ENCODE results near the gene PRKCZ. TPM values are rescaled to one million over a fixed set of nuclear protein-coding genes. Genes with fewer than 3 reads are reported as not detected.

The PRKCZ gene
- total RNA-seq, 2 experiments from 2014 or later: 8.0 to 10.0 TPM

- Histone ChIP-seq H3K4me2 (ENCODE audit: low read length) (no peak overlapping the region), H4K20me1 (ENCODE audit: insufficient read depth, low read length) (no peaks in the 10 kb centered on the region), H3K79me2 (ENCODE audit: insufficient read depth, low read depth, low read length) (no peaks in the 10 kb centered on the region), H3K27ac (ENCODE audit: low read depth, low read length, poor library complexity, severe bottlenecking) (no peak overlapping the region), H3K4me1 (ENCODE audit: insufficient read depth, low read length, poor library complexity, severe bottlenecking) (no peaks in the 10 kb centered on the region), H3K9me3 (ENCODE audit: low read length) (peaks cover 4% of the 10 kb centered on the region; the same call in 1 of the 2 replicates), H3K9me2 (ENCODE audit: insufficient read depth, low read length) (no peaks in the 10 kb centered on the region), H3K36me3 (ENCODE audit: insufficient read depth, low read length) (no peaks in the 10 kb centered on the region), H3K4me3 (ENCODE audit: low read depth, low read length, poor library complexity, severe bottlenecking) (no peak overlapping the region), H2AFZ (ENCODE audit: low read length) (no peak overlapping the region)
- ChIA-PET POLR2A (no interaction called here), CTCF (ENCODE audit: unreplicated experiment) (no interaction called here)
- intact Hi-C loops (cut with micrococcal nuclease; ENCODE audit: unreplicated experiment): no loop called here
- BruUV-seq (replicated peaks): no TSS peak
- DNase-seq (ENCODE audit: low spot score): no peak
- TF ChIP-seq EZH2phosphoT487 (IDR thresholded peaks at IDR 0.05; ENCODE audit: borderline replicate concordance, low read depth, low read length) (no peak), CTCF (conservative IDR thresholded peaks at IDR 0.05; ENCODE audit: low read length) (no peak)
Measured at GRCh38 chr1:2072891-2073290, 22.7 kb downstream of the PRKCZ start.

GRCh38 chr1:2073382-2074230 is 23.4 kb downstream of the PRKCZ start:
- H3K79me2 ChIP-seq (ENCODE audit: insufficient read depth, low read depth, low read length): no peaks in the 10 kb centered on the region
- H3K27ac ChIP-seq (ENCODE audit: low read depth, low read length, poor library complexity, severe bottlenecking): no peak overlapping the region
- no peaks in the 10 kb centered on the region for H3K9me2 ChIP-seq (ENCODE audit: insufficient read depth, low read length)
- CTCF ChIA-PET (ENCODE audit: unreplicated experiment): no interaction called here
- peaks cover 11% of the 10 kb centered on the region; the same call in 1 of the 2 replicates for H3K9me3 ChIP-seq (ENCODE audit: low read length)
- TF ChIP-seq CTCF (conservative IDR thresholded peaks at IDR 0.05; ENCODE audit: low read length) (no peak), EZH2phosphoT487 (IDR thresholded peaks at IDR 0.05; ENCODE audit: borderline replicate concordance, low read depth, low read length) (no peak)
- intact Hi-C loops (cut with micrococcal nuclease; ENCODE audit: unreplicated experiment): no loop called here
- no peaks in the 10 kb centered on the region for H4K20me1 ChIP-seq (ENCODE audit: insufficient read depth, low read length)
- H3K4me3 ChIP-seq (ENCODE audit: low read depth, low read length, poor library complexity, severe bottlenecking): no peak overlapping the region
- POLR2A ChIA-PET: no interaction called here
- no peak overlapping the region for H2AFZ ChIP-seq (ENCODE audit: low read length)
- no TSS peak for BruUV-seq (replicated peaks)
- H3K4me1 ChIP-seq (ENCODE audit: insufficient read depth, low read length, poor library complexity, severe bottlenecking): no peaks in the 10 kb centered on the region
- DNase-seq (ENCODE audit: low spot score): no peak
- H3K4me2 ChIP-seq (ENCODE audit: low read length): no peak overlapping the region
- no peaks in the 10 kb centered on the region for H3K36me3 ChIP-seq (ENCODE audit: insufficient read depth, low read length)

- H2AFZ ChIP-seq (ENCODE audit: low read length): no peak overlapping the region
- H3K4me2 ChIP-seq (ENCODE audit: low read length): no peak overlapping the region
- no peaks in the 10 kb centered on the region for H3K36me3 ChIP-seq (ENCODE audit: insufficient read depth, low read length)
- H3K4me3 ChIP-seq (ENCODE audit: low read depth, low read length, poor library complexity, severe bottlenecking): no peak overlapping the region
- ChIA-PET CTCF (ENCODE audit: unreplicated experiment) (no interaction called here), POLR2A (no interaction called here)
- no peaks in the 10 kb centered on the region for H3K79me2 ChIP-seq (ENCODE audit: insufficient read depth, low read depth, low read length)
- no peak for DNase-seq (ENCODE audit: low spot score)
- H3K9me3 ChIP-seq (ENCODE audit: low read length): peaks cover 11% of the 10 kb centered on the region; the same call in 1 of the 2 replicates
- no peaks in the 10 kb centered on the region for H3K4me1 ChIP-seq (ENCODE audit: insufficient read depth, low read length, poor library complexity, severe bottlenecking)
- no peaks in the 10 kb centered on the region for H3K9me2 ChIP-seq (ENCODE audit: insufficient read depth, low read length)
- intact Hi-C loops (cut with micrococcal nuclease; ENCODE audit: unreplicated experiment): no loop called here
- no peak overlapping the region for H3K27ac ChIP-seq (ENCODE audit: low read depth, low read length, poor library complexity, severe bottlenecking)
- no peaks in the 10 kb centered on the region for H4K20me1 ChIP-seq (ENCODE audit: insufficient read depth, low read length)
- TF ChIP-seq EZH2phosphoT487 (IDR thresholded peaks at IDR 0.05; ENCODE audit: borderline replicate concordance, low read depth, low read length) (no peak), CTCF (conservative IDR thresholded peaks at IDR 0.05; ENCODE audit: low read length) (no peak)
- no TSS peak for BruUV-seq (replicated peaks)
Measured at GRCh38 chr1:2074396-2074795, 24.2 kb downstream of the PRKCZ start.
